WTC11 (cell line): ENCODE results near the gene CPSF7.

Experiments
- CTCF ChIP-seq: fragments of 200-600 bp; IDR thresholded peaks from 2 replicates; pipeline ENCODE4 v1.8.0; 2022; ENCODE audit warnings: antibody characterized with exemption
- SMAD3 ChIP-seq: sonication (generic); formaldehyde crosslinking; IDR thresholded peaks from 2 replicates; pipeline ENCODE4 v1.8.0; 2022; ENCODE audit warnings: missing genetic modification reagents, mild to moderate bottlenecking, borderline replicate concordance

- TF ChIP-seq SMAD3 (CRISPR knock-in tag) (no peak), CTCF (no peak)
Measured at GRCh38 chr11:61429346-61429690, 457 bp downstream of the CPSF7 start.
